Neural progenitor cell (in vitro differentiated cells): ENCODE results near the gene PLIN5. TPM values are rescaled to one million over a fixed set of nuclear protein-coding genes. Genes with fewer than 3 reads are reported as not detected.

ENCODE experiments used
- DNase-seq: peaks from one replicate; pipeline ENCODE4 v3.0.0-alpha.2; 2016; ENCODE audit warnings: low spot score
- H2AFZ ChIP-seq: fragments of 200-600 bp; sonication (generic); replicated peaks from 2 replicates; pipeline ENCODE4 v1.6.1; 2016; ENCODE audit warnings: antibody characterized with exemption
- H3F3A ChIP-seq: fragments of 200-600 bp; sonication (generic); 2 replicates; pipeline ENCODE4 v1.6.1; 2016; ENCODE audit warnings: antibody characterized with exemption, low read depth
- H3K27ac ChIP-seq: fragments of 200-600 bp; sonication (generic); 2 replicates; pipeline ENCODE4 v1.5.1; 2016; ENCODE audit warnings: mild to moderate bottlenecking
- H3K27me3 ChIP-seq: fragments of 200-600 bp; sonication (generic); 2 replicates; pipeline ENCODE4 v1.6.1; 2016; ENCODE audit warnings: mild to moderate bottlenecking, moderate library complexity
- H3K36me3 ChIP-seq: fragments of 200-600 bp; sonication (generic); 2 replicates; pipeline ENCODE4 v1.5.1; 2016
- H3K4me1 ChIP-seq: fragments of 200-600 bp; sonication (generic); 2 replicates; pipeline ENCODE4 v1.6.1; 2016; ENCODE audit warnings: mixed run types
- H3K4me2 ChIP-seq: fragments of 200-600 bp; sonication (generic); 2 replicates; pipeline ENCODE4 v1.6.1; 2016
- H3K4me3 ChIP-seq: fragments of 200-600 bp; sonication (generic); 2 replicates; pipeline ENCODE4 v1.5.1; 2016
- H3K79me2 ChIP-seq: fragments of 200-600 bp; sonication (generic); 2 replicates; pipeline ENCODE4 v1.6.1; 2016; ENCODE audit warnings: low read depth
- H3K9ac ChIP-seq: fragments of 200-600 bp; sonication (generic); 2 replicates; pipeline ENCODE4 v1.6.1; 2016
- H3K9me3 ChIP-seq: fragments of 200-600 bp; sonication (generic); 2 replicates; pipeline ENCODE4 v1.5.1; 2016; ENCODE audit warnings: low read depth
- H4K20me1 ChIP-seq: fragments of 200-600 bp; sonication (generic); 2 replicates; pipeline ENCODE4 v1.6.1; 2016; ENCODE audit warnings: low read depth
- H3K27ac Mint-ChIP-seq: 3 replicates; pipeline ENCODE4 v1.8.0; 2021; ENCODE audit warnings: mixed read lengths
- H3K27me3 Mint-ChIP-seq: 2 replicates; pipeline ENCODE4 v1.8.0; 2022; ENCODE audit warnings: low read depth, mild to moderate bottlenecking, inconsistent platforms, moderate library complexity, mixed read lengths; ENCODE audit not compliant: insufficient read depth
- H3K36me3 Mint-ChIP-seq: 3 replicates; pipeline ENCODE4 v1.8.0; 2021; ENCODE audit warnings: mixed read lengths
- H3K4me1 Mint-ChIP-seq: 3 replicates; pipeline ENCODE4 v1.8.0; 2021; ENCODE audit warnings: mixed read lengths
- H3K4me3 Mint-ChIP-seq: 3 replicates; pipeline ENCODE4 v1.8.0; 2021; ENCODE audit warnings: mild to moderate bottlenecking, moderate library complexity, mixed read lengths
- H3K9me3 Mint-ChIP-seq: 3 replicates; pipeline ENCODE4 v1.8.0; 2020; ENCODE audit warnings: mixed read lengths
- EZH2 ChIP-seq: fragments of 200-600 bp; sonication (generic); IDR thresholded peaks from 2 replicates; pipeline ENCODE4 v1.6.1; 2017; ENCODE audit warnings: antibody characterized with exemption, mild to moderate bottlenecking, moderate library complexity
- EZH2phosphoT487 ChIP-seq: fragments of 200-600 bp; sonication (generic); IDR thresholded peaks from 2 replicates; pipeline ENCODE4 v1.6.1; 2017; ENCODE audit warnings: antibody characterized with exemption
- total RNA-seq: library from RNA; depleted of rRNA; stranded (reverse); fragments of >200 nt; gene quantifications from 2 replicates; pipeline ENCODE4 v1.2.3, GENCODE V29; 2015; ENCODE audit warnings: low replicate concordance
- TF ChIP-seq, protein P1 (sequence below): fragments of 200-600 bp; sonication (generic); IDR thresholded peaks from 2 replicates; pipeline ENCODE4 v1.5.1; 2017; ENCODE audit warnings: antibody characterized with exemption, mild to moderate bottlenecking

The PLIN5 gene
- total RNA-seq, 1 donor from 2014 or later = 1.2 TPM

DNA sequence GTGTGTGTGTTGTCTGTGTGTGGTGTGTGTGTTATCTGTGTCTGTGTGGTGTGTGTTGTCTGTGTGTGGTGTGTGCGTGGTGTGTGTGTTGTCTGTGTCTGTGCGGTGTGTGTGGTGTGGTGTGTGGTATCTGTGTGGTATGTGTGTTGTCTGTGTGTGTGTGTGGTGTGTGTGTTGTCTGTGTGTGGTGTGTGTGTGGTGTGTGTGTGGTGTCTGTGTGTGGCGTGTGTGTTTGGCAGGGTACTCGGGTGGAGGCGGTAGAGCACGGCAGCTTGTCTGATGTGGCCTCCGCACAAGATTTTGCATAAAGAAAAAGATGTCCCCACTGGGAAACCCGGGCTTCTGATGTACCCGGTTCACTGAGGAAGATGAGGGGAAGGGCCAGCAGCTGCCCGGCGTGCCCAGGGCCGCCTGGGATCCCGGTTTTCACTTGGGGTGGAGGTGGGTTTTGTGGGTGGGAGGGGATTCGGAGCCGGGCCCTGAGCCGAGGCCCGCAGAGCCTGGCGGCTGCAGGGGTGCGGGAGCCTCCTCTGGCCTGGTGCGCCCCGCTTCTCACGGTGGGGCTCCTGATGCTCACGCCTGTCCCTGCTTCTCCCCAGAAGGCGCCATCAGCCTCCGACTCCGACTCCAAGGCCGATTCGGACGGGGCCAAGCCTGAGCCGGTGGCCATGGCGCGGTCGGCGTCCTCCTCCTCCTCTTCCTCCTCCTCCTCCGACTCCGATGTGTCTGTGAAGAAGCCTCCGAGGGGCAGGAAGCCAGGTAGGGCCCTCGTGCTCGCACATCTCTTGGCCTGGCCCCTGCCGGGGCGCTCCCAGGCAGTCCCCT, 41.7 kb downstream of the PLIN5 start:
- TF ChIP-seq EZH2phosphoT487 (no peak), EZH2 (no peak)
- TF ChIP-seq, protein P1, sequence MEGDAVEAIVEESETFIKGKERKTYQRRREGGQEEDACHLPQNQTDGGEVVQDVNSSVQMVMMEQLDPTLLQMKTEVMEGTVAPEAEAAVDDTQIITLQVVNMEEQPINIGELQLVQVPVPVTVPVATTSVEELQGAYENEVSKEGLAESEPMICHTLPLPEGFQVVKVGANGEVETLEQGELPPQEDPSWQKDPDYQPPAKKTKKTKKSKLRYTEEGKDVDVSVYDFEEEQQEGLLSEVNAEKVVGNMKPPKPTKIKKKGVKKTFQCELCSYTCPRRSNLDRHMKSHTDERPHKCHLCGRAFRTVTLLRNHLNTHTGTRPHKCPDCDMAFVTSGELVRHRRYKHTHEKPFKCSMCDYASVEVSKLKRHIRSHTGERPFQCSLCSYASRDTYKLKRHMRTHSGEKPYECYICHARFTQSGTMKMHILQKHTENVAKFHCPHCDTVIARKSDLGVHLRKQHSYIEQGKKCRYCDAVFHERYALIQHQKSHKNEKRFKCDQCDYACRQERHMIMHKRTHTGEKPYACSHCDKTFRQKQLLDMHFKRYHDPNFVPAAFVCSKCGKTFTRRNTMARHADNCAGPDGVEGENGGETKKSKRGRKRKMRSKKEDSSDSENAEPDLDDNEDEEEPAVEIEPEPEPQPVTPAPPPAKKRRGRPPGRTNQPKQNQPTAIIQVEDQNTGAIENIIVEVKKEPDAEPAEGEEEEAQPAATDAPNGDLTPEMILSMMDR = no peak

DNA sequence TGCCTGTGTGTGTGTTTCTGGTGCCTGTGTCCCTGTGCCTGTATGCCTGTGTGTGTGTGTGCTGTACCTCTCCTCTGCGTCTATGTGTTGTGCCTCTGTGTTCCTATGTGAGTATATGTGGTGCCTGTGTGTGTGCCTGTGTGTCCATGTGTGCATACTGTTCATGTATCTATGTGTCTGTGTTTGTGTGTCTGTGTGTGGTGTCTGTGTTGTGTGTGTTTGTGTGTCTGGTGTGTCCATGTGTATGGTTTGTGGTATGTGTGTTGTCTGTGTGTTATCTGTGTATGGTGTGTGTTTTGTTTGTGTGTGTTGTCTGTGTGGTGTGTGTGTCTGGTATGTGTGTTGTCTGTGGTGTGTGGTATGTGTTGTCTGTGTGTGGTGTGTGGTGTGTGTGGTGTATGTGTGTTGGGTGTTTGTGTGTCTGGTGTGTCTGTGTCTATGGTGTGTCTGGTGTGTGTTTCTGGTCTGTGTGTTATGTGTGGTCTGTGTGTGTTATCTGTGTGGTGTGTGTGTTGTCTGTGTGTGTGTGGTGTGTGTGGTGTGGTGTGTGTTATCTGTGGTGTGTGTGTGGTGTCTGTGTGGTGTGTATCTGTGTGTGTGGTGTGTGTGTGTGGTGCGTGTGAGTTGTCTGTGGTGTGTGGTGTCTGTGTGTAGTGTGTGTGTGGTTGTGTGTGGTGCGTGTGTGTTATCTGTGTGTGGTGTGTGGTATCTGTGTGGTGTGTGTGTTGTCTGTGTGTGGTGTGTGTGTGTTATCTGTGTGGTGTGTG, 42.5 kb downstream of the PLIN5 start:
- Histone ChIP-seq H3K27me3 (no peaks in the 10 kb centered on the region), H2AFZ (no peak overlapping the region)

More for the DNA sequence above, 41.7 kb downstream of the PLIN5 start:
- no peak overlapping the region for H3K27ac Mint-ChIP-seq
- peaks cover 3% of the 10 kb centered on the region for H4K20me1 ChIP-seq
- peaks cover 4% of the 10 kb centered on the region for H3F3A ChIP-seq
- no peak overlapping the region for H2AFZ ChIP-seq
- peaks cover 11% of the 10 kb centered on the region for H3K36me3 Mint-ChIP-seq
- no peaks in the 10 kb centered on the region for H3K9me3 Mint-ChIP-seq
- H3K4me3 ChIP-seq = no peak overlapping the region
- H3K27me3 Mint-ChIP-seq = peaks cover 3% of the 10 kb centered on the region
- no peaks in the 10 kb centered on the region for H3K9me3 ChIP-seq
- no peaks in the 10 kb centered on the region for H3K4me1 ChIP-seq
- H3K27ac ChIP-seq = no peak overlapping the region
- H3K4me2 ChIP-seq = no peak overlapping the region
- H3K9ac ChIP-seq = no peak overlapping the region
- DNase-seq = no peak
- no peaks in the 10 kb centered on the region for H3K27me3 ChIP-seq
- H3K4me1 Mint-ChIP-seq = no peaks in the 10 kb centered on the region
- no peak overlapping the region for H3K4me3 Mint-ChIP-seq
- no peaks in the 10 kb centered on the region for H3K79me2 ChIP-seq
- H3K36me3 ChIP-seq = no peaks in the 10 kb centered on the region

DNA sequence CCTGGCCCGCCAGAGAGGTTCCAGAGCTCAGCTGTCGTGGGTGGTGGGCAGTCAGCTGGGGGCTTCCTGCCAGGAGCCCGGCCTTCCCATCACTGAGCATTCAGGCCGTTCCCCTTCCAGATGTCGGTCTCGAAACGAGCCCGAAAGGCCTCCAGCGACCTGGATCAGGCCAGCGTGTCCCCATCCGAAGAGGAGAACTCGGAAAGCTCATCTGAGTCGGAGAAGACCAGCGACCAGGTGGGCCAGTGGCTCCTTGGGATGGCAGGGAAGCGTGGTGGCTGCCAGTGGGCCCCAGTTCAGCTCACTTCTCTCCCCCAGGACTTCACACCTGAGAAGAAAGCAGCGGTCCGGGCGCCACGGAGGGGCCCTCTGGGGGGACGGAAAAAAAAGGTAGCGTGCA, 43.6 kb downstream of the PLIN5 start:
- Histone ChIP-seq H3K36me3 (no peaks in the 10 kb centered on the region), H4K20me1 (peaks cover 11% of the 10 kb centered on the region), H3K27me3 (no peaks in the 10 kb centered on the region), H3K4me1 (no peaks in the 10 kb centered on the region), H3K27ac (no peak overlapping the region), H3F3A (peaks cover 4% of the 10 kb centered on the region), H3K4me2 (no peak overlapping the region), H3K9ac (no peak overlapping the region), H3K79me2 (no peaks in the 10 kb centered on the region), H3K9me3 (no peaks in the 10 kb centered on the region), H2AFZ (no peak overlapping the region), H3K4me3 (no peak overlapping the region)
- DNase-seq = no peak
- Mint-ChIP-seq H3K9me3 (no peaks in the 10 kb centered on the region), H3K36me3 (peaks cover 11% of the 10 kb centered on the region), H3K27ac (no peak overlapping the region), H3K4me3 (no peak overlapping the region), H3K4me1 (no peaks in the 10 kb centered on the region), H3K27me3 (peaks cover 3% of the 10 kb centered on the region)
- TF ChIP-seq EZH2phosphoT487 (no peak), EZH2 (no peak)
- TF ChIP-seq, protein P1 = no peak

More for the DNA sequence above, 42.5 kb downstream of the PLIN5 start:
- Mint-ChIP-seq H3K27me3 (peaks cover 3% of the 10 kb centered on the region), H3K36me3 (peaks cover 11% of the 10 kb centered on the region), H3K9me3 (no peaks in the 10 kb centered on the region), H3K4me1 (no peaks in the 10 kb centered on the region), H3K27ac (no peak overlapping the region), H3K4me3 (no peak overlapping the region)
- Histone ChIP-seq H3F3A (peaks cover 4% of the 10 kb centered on the region), H3K4me1 (no peaks in the 10 kb centered on the region), H4K20me1 (peaks cover 6% of the 10 kb centered on the region), H3K27ac (no peak overlapping the region), H3K9ac (no peak overlapping the region), H3K4me3 (no peak overlapping the region), H3K4me2 (no peak overlapping the region), H3K79me2 (no peaks in the 10 kb centered on the region), H3K9me3 (no peaks in the 10 kb centered on the region), H3K36me3 (no peaks in the 10 kb centered on the region)
- DNase-seq = no peak
- TF ChIP-seq EZH2 (no peak), EZH2phosphoT487 (no peak)
